GM06990 (cell line): Measurements from ENCODE around the gene SAMD14.
A peak's percentile ranks its signal among the peaks of the same experiment; 100 is the strongest.

ENCODE experiments used
- DNase-seq: peaks from one replicate; pipeline ENCODE4 v3.0.0-alpha.2; 2011; ENCODE audit not compliant: insufficient read length; ENCODE audit errors: extremely low read depth
- H3K27me3 ChIP-seq: replicated peaks from 2 replicates; pipeline ENCODE4 v1.6.0; 2011; ENCODE audit warnings: low read length; ENCODE audit not compliant: control insufficient read depth, insufficient read depth
- H3K36me3 ChIP-seq: 2 replicates; pipeline ENCODE4 v1.5.1; 2011; ENCODE audit warnings: low read length; ENCODE audit not compliant: control insufficient read depth, insufficient read depth
- H3K4me3 ChIP-seq: replicated peaks from 2 replicates; pipeline ENCODE4 v1.5.1; 2011; ENCODE audit warnings: low read depth, mild to moderate bottlenecking, control low read depth, low read length
- TF ChIP-seq, protein P1 (sequence below): IDR thresholded peaks from 2 replicates; pipeline ENCODE4 v1.5.1; 2011; ENCODE audit warnings: low read length, control low read depth, mild to moderate bottlenecking, inconsistent platforms; ENCODE audit not compliant: insufficient read depth, poor library complexity, severe bottlenecking

SAMD14 gene

DNA sequence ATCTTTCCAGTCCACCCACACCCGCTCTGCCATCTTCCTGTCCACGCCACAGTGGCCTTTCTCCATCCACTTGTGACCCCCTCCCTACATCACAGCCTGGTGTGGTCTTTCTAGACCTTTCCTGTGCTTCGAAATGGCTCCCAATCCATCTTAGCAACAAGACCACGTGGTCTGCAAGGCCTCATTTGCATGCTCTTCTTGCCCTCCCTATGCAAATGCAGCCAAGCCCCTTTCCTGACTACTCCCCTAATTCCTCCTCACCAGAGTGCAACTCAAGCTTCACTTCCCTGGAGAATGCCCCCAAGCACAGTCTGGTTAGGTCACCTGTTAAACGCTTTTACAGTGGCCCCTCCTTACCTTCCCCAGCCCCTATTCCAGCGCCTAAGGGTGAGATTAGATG lies 14.4 kb upstream of the SAMD14 start:
- peaks cover 48% of the 10 kb centered on the region for H3K36me3 ChIP-seq
- TF ChIP-seq, protein P1, sequence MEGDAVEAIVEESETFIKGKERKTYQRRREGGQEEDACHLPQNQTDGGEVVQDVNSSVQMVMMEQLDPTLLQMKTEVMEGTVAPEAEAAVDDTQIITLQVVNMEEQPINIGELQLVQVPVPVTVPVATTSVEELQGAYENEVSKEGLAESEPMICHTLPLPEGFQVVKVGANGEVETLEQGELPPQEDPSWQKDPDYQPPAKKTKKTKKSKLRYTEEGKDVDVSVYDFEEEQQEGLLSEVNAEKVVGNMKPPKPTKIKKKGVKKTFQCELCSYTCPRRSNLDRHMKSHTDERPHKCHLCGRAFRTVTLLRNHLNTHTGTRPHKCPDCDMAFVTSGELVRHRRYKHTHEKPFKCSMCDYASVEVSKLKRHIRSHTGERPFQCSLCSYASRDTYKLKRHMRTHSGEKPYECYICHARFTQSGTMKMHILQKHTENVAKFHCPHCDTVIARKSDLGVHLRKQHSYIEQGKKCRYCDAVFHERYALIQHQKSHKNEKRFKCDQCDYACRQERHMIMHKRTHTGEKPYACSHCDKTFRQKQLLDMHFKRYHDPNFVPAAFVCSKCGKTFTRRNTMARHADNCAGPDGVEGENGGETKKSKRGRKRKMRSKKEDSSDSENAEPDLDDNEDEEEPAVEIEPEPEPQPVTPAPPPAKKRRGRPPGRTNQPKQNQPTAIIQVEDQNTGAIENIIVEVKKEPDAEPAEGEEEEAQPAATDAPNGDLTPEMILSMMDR: no peak
- H3K4me3 ChIP-seq: no peak overlapping the region
- no peaks in the 10 kb centered on the region for H3K27me3 ChIP-seq
- DNase-seq: no peak

DNA sequence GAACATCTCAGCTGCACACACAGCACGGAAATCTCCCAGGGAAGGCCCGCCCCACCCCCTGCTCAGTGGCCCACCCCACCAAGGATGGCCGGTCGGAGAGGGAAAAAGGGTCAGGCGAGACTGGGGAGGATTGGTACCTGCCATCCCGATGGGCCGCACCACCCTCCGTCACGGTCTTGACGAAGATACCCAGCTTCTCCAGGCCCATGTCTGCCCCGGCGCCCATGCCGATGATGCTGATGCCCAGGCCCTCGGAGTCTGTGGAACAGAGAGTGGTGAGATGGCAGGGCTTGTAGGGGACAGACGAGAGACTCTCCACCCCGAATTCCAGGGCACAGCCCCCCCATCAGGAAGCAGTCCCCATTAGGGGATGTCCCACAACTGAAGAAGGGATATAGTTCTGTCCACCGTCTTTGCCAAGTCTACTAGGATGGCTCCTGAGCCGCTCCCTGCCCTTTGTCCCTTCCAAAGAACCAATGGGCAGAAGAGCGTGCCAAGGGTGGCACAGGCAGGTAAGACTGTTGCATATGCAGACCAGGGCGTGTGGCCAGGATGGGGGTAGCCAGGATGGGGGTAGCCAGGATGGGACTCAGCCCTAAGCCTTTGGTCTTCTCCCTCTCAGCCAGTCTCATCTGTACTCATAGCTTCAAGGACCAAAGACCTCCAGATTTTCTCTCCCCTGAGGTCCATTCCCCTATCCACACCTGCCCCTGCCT lies 13.7 kb upstream of the SAMD14 start:
- no peaks in the 10 kb centered on the region for H3K27me3 ChIP-seq
- H3K36me3 ChIP-seq: peaks cover 55% of the 10 kb centered on the region
- no peak overlapping the region for H3K4me3 ChIP-seq
- no peak for DNase-seq
- TF ChIP-seq, protein P1: no peak

- no peaks in the 10 kb centered on the region for H3K27me3 ChIP-seq
- no peak overlapping the region for H3K4me3 ChIP-seq
- TF ChIP-seq, protein P1: no peak
- peaks cover 67% of the 10 kb centered on the region for H3K36me3 ChIP-seq
- no peak for DNase-seq
Measured at GRCh38 chr17:50141745-50142110, 11.8 kb upstream of the SAMD14 start.

DNA sequence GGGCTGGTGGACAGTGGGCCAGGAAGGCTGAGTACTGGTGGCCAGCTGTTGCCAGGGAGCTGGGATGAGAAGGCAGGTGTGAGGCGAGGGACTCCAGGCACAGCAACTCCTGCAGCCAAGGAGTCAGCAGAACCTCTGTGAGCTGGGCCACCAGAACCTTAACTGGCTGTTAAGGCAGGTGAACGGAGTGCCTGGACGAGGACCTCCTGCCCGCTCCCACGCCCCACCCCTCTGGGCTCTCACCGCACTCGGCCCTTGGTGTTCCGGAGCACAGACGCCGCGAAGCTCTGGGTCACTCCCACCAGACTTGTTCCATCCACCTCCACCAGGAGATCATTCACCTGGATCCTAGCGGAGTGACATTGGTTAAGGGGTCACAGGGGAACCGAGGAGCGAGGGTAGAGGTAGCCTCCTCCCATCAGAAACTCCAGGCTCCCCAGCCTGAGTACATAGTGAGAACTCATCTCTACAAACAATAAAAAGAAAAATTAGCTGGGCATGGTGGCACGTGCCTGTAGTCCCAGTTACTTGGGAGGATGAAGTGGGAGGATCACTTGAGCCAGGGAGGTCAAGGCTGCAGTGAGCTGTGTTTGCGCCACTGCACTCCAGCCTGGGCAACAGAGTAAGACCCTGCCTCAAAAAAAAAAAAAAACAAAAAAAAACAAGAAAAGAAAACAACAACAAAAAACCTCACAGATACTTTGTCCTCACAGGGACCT lies 11.2 kb upstream of the SAMD14 start:
- H3K4me3 ChIP-seq: no peak overlapping the region
- peaks cover 69% of the 10 kb centered on the region for H3K36me3 ChIP-seq
- TF ChIP-seq, protein P1: no peak
- DNase-seq: no peak
- H3K27me3 ChIP-seq: no peaks in the 10 kb centered on the region

GRCh38 chr17:50139950-50140885 lies 10.3 kb upstream of the SAMD14 start:
- H3K27me3 ChIP-seq: no peaks in the 10 kb centered on the region
- H3K4me3 ChIP-seq: no peak overlapping the region
- peaks cover 73% of the 10 kb centered on the region for H3K36me3 ChIP-seq
- DNase-seq: peak; percentile 64
- TF ChIP-seq, protein P1: peak; percentile 96
